Natural killer cell treated with Interleukin-12 subunit alpha and Interleukin-12 subunit beta and Interleukin-15 and Interleukin-18, amount 100 ng/mL, for 72 hours (primary cell): ENCODE results near the gene SLC16A1. TPM values are rescaled to one million over a fixed set of nuclear protein-coding genes. Genes with fewer than 3 reads are reported as not detected.

Source experiments
- ATAC-seq, 2 donors: fragments of 150-1000 bp; cut with Tn5 transposase in 1 of 2; sonication (Bioruptor Pico), chemical (Tn5 transposase) in 1 of 2; 2 replicates each; pipeline ENCODE4 v1.10.0; 2021
- DNase-seq: peaks from one replicate; pipeline ENCODE4 v3.0.0; 2022; ENCODE audit warnings: low spot score
- H3K27ac Mint-ChIP-seq, 2 donors: 1 replicate in 1 of 2; 2 replicates in 1 of 2; pipeline ENCODE4 v1.8.0; 2022; ENCODE audit warnings: mixed read lengths in 2 of 2, mild to moderate bottlenecking in 1 of 2, moderate library complexity in 1 of 2
- H3K27me3 Mint-ChIP-seq, 2 donors: 1 replicate in 1 of 2; 2 replicates in 1 of 2; pipeline ENCODE4 v1.8.0; 2022; ENCODE audit warnings: mixed read lengths in 2 of 2
- H3K36me3 Mint-ChIP-seq: one replicate; pipeline ENCODE4 v1.8.0; 2022; ENCODE audit warnings: mixed read lengths
- H3K4me1 Mint-ChIP-seq, 2 donors: 1 replicate in 1 of 2; 2 replicates in 1 of 2; pipeline ENCODE4 v1.8.0; 2022; ENCODE audit warnings: low read depth in 2 of 2, mixed read lengths in 2 of 2, mild to moderate bottlenecking in 1 of 2
- H3K4me3 Mint-ChIP-seq: one replicate; pipeline ENCODE4 v1.8.0; 2022; ENCODE audit warnings: mixed read lengths
- H3K9me3 Mint-ChIP-seq: 2 replicates; pipeline ENCODE4 v1.8.0; 2022; ENCODE audit warnings: mixed read lengths
- total RNA-seq, 2 donors: library from RNA; stranded (reverse); gene quantifications; one replicate each; pipeline ENCODE4 v1.2.3, GENCODE V29; 2022

The SLC16A1 gene
- total RNA-seq, 2 donors from 2014 or later = 47.8 to 88.4 TPM

DNA sequence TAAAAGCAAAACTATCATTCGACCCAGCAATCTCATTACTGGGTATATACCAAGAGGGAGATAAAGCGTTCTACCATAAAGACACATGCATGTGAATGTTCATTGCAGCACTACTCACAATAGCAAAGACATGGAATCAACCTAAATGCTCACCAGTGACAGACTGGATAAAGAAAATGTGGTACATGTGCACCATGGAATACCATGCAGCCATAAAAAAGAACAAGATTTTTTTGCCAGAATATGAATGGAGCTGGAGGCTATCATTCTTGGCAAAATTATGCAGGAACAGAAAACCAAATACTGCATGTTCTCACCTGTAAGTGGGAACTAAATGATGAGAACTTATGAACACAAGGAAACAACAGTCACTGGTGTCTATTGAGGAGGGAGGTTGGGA is 79.7 kb downstream of the SLC16A1 start:
- no peaks in the 10 kb centered on the region for H3K36me3 Mint-ChIP-seq
- no peaks in the 10 kb centered on the region for H3K9me3 Mint-ChIP-seq
- no peak overlapping the region for H3K27ac Mint-ChIP-seq
- H3K4me3 Mint-ChIP-seq = no peak overlapping the region
- ATAC-seq (no peak), DNase-seq (no peak)
- H3K4me1 Mint-ChIP-seq = peaks cover 0 to 9% of the 10 kb centered on the region in 2 donors
- peaks cover 7 to 14% of the 10 kb centered on the region in 2 donors for H3K27me3 Mint-ChIP-seq

DNA sequence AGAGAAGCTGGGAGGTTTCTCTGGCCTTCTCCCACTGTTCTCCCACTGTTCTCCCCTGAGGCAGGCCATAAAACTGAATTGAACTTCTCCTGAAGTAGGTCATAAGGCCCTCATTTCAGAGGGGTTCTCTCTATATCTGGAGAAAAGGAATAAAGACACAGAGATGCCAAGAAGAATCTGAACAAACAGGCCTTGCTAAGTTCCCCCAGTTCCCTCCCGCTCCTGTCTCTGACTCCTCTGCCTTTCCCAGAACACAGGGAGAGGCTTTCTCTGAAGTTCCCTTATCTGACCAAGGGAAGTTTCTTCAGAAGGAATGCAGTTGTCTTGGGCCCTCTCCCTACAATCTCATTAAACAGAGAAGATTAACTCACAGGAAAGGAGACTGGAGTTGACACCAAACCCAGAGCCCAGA is 83.4 kb downstream of the SLC16A1 start:
- Mint-ChIP-seq H3K27me3 (peaks cover 7% of the 10 kb centered on the region in 2 donors), H3K27ac (no peak overlapping the region), H3K36me3 (no peaks in the 10 kb centered on the region), H3K9me3 (no peaks in the 10 kb centered on the region), H3K4me1 (peaks cover 0 to 10% of the 10 kb centered on the region in 2 donors), H3K4me3 (no peak overlapping the region)
- ATAC-seq = no peak
- no peak for DNase-seq

DNA sequence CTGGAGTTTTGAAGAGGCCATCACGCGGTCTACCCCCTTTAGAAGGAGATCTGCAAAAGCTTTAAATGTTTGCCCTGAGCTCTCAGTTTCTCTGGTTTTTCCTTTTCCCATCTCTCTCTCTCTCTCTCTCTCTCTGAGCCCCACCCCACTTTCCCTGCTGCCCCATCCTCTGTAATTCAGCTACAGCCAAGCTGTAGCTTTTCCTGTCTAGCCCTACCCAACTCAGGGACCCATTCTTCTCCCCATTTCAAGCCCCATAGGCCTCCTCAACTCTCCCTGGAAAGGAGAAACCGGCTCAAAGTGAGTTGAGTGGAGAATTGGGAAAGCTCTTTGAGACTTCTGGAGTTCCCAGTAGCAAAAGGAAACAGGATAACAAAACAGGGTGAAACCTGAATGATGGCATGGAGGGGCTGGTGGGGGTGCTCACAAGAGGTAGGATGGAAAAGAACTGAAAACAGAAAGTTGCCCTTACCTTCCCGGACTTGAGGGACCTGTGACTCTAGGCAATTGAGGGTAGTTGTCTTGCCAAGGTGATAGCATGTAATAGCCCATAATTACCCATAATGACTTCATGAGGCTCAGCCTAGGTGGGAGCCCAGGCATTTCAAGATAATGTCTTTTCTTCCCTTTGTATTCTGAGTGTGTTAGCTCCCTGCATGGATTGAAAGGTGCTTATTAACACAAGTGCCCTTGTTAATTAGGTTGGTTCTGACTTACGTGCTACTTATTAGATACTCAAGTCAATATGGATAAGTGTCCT is 84.9 kb downstream of the SLC16A1 start:
- no peak for DNase-seq
- no peaks in the 10 kb centered on the region for H3K36me3 Mint-ChIP-seq
- H3K27me3 Mint-ChIP-seq = peaks cover 3 to 6% of the 10 kb centered on the region in 2 donors
- peaks cover 0 to 10% of the 10 kb centered on the region in 2 donors for H3K4me1 Mint-ChIP-seq
- H3K4me3 Mint-ChIP-seq = no peak overlapping the region
- H3K9me3 Mint-ChIP-seq = no peaks in the 10 kb centered on the region
- H3K27ac Mint-ChIP-seq = peak overlapping the region in 1 of 2 donors; percentile 12
- ATAC-seq = no peak

DNA sequence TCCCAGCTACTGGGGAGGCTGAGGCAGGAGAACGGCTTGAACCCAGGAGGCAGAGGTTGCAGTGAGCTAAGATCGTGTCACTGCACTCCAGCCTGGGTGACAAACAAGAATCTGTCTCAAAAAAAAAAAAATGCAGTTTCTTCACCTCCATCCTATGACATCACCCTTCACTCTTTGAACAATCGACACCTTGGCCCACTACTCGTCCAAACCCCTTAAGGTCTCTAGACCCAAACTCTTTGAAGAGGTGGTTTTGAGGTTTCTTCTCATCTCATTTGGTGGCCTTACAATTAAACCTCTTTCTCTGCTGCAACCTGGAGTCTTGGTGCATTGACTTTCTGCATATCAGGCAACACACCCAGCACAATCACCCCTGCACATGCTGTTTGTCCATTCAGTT is 86.1 kb downstream of the SLC16A1 start:
- no peak overlapping the region for H3K27ac Mint-ChIP-seq
- no peaks in the 10 kb centered on the region for H3K36me3 Mint-ChIP-seq
- H3K9me3 Mint-ChIP-seq = no peaks in the 10 kb centered on the region
- ATAC-seq = no peak
- peaks cover 0 to 3% of the 10 kb centered on the region in 2 donors for H3K27me3 Mint-ChIP-seq
- H3K4me1 Mint-ChIP-seq = peaks cover 0 to 10% of the 10 kb centered on the region in 2 donors
- DNase-seq = no peak
- H3K4me3 Mint-ChIP-seq = no peak overlapping the region

DNA sequence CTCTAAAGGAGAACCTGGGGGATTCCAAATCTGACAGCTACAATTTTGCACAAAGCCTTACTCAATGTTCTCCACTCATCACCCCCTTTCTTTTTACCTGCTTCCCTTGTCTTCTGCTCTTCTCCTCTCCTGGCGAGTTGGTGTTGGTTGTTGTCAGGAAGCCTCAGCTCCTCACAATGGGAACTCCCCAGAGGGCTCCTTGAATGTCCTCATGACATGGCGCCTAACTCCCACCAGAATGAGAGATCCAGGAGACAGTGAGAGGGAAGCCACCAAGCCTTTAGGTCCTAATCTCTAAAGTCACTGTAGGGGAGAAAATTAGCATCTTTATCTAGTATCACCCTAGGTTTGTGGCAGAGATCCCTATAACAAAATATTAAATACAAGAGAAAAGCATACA is 87.8 kb downstream of the SLC16A1 start:
- H3K27me3 Mint-ChIP-seq = peaks cover 0 to 3% of the 10 kb centered on the region in 2 donors
- no peak overlapping the region for H3K27ac Mint-ChIP-seq
- ATAC-seq (no peak), DNase-seq (no peak)
- no peaks in the 10 kb centered on the region for H3K36me3 Mint-ChIP-seq
- peaks cover 0 to 3% of the 10 kb centered on the region in 2 donors for H3K4me1 Mint-ChIP-seq
- H3K9me3 Mint-ChIP-seq = no peaks in the 10 kb centered on the region
- H3K4me3 Mint-ChIP-seq = no peak overlapping the region

DNA sequence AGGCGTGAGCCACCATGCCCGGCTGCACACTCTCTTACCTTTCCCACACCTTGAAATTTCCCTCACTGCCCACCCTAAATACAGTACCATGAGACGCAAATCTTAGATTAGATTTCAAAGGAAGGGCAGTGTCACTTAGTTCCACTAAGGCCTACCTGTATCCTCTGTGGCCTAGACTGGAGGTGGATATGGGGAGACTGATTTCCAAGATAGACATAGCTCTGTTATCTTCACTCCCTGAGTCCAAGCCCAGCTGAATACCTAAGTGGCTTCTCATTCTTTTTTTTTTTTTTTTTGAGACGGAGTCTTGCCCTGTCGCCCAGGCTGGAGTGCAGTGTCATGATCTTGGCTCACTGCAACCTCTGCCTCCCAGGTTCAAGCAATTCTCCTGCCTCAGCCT is 89.0 kb downstream of the SLC16A1 start:
- H3K4me1 Mint-ChIP-seq = peaks cover 0 to 3% of the 10 kb centered on the region in 2 donors
- H3K27me3 Mint-ChIP-seq = peaks cover 0 to 3% of the 10 kb centered on the region in 2 donors
- DNase-seq (no peak), ATAC-seq (no peak)
- H3K36me3 Mint-ChIP-seq = no peaks in the 10 kb centered on the region
- H3K27ac Mint-ChIP-seq = no peak overlapping the region
- H3K4me3 Mint-ChIP-seq = no peak overlapping the region
- no peaks in the 10 kb centered on the region for H3K9me3 Mint-ChIP-seq

DNA sequence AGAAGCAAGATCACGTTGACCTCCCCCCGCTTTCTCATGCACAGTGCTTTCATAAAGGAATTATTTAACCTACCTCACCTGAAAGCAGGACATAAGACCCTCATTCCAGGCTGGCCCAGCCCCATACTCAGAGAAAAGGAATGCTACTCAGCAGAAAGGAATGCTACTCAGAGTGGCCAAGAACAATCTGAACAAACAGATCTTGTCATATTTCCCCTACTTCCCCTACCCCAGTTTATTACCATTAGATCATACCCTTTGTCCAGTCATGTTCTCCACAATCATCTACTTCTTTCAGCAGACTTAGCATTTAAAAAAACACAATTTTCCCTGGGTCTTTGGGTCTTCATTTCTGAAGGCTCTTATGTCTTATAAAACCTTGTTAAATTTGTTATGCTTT is 89.8 kb downstream of the SLC16A1 start:
- DNase-seq (no peak), ATAC-seq (no peak)
- H3K27me3 Mint-ChIP-seq = no peaks in the 10 kb centered on the region
- no peaks in the 10 kb centered on the region for H3K36me3 Mint-ChIP-seq
- H3K4me1 Mint-ChIP-seq = peaks cover 0 to 3% of the 10 kb centered on the region in 2 donors
- H3K4me3 Mint-ChIP-seq = no peak overlapping the region
- no peaks in the 10 kb centered on the region for H3K9me3 Mint-ChIP-seq
- H3K27ac Mint-ChIP-seq = no peak overlapping the region

DNA sequence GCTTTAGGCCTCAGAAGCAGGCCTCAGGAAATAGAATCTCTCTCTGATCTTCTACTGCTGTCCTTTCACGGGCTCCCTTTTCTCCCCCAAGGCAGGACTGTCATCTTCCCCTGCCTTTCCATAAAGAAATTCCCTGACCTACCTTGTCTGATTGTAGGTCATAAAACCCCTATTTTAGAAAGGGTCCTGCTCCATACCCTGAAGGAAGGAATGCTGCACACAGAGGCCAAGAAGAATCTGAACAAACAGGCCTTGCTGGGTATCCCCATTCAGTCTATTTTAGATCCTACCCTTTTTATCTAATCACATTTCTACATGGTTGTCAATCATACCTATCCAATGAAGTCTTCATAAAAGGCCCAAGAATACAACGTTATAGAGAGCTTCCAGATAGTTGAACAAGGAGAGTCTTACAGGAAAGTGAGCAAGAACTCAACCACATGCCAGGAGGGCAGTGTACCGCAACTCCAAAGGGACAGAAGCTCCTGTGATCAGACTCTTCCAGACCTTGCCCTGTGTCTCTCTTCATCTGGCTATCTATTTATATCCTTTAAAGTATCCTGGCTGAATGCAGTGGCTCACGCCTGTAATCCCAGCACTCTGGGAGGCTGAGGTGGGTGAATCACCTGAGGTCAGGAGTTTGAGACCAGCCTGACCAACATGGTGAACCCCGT is 93.1 kb downstream of the SLC16A1 start:
- Mint-ChIP-seq H3K27me3 (no peaks in the 10 kb centered on the region), H3K4me1 (no peaks in the 10 kb centered on the region), H3K9me3 (no peaks in the 10 kb centered on the region), H3K4me3 (no peak overlapping the region), H3K36me3 (no peaks in the 10 kb centered on the region), H3K27ac (no peak overlapping the region)
- DNase-seq (no peak), ATAC-seq (no peak)

Other genes with a start within 250 kb of the SLC16A1 start
- gene RHOC, start 249.1 kb downstream of the SLC16A1 start, total RNA-seq = 100 to 1,000 TPM in 1 of 2 donors, 10 to 100 TPM in 1; 77.2 to 132 TPM
- gene PPM1J, start 240.9 kb downstream of the SLC16A1 start, total RNA-seq = not detected
- 10 to 100 TPM; 13.0 to 20.8 TPM for gene LRIG2, start 117.0 kb upstream of the SLC16A1 start, total RNA-seq